ENCODE data around the gene FIS1.
"Not testable (repeated sequence)": the region's sequence is repeated elsewhere in the genome, so short reads cannot be mapped to it uniquely, and the experiment has no call there.

FIS1 gene

DNA sequence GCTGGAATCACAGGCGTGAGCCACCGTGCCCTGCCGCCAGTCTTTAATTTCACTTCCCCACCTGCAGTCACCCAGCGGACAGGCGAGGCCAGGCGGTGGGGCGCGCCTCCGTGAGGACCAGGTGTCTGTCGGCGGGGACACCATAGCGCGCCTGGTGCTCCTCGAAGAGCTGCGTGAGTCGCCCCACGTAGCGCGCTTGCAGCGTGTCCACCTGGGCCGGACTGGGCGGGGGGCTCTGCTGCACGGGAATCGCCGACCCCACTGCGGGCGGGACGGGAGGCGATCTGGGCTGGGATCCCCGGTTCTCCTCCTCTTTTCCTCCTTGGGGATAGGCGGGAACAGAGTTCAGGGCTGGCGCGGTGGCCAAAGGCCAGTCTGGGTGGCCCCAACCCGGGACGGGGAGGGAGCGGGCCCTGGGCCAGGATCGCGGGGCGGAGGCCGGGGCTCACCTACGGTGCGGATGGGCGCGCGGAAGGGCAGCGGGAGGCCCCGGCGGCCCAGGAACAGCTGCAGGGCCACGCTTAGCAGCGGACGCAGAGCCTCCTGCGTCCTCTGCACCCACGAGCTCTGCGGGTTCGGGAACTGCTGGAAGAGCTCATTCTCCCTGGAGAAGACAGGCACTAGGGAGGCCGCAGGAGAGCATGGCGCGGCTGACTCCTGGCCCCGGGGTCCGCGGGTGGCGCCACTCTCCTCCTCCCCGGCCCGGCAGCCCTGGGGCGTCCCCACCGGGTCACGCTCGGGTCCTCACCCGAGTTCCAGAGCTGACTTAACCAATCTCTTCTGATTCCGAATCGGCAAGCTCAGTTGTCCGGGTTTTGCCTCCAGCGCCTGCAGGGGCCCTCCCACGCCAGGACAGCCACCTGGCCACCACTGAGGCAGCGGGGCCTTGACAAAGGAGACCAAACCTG, 42.9 kb downstream of the FIS1 start:
- no peak for DNase-seq

DNA sequence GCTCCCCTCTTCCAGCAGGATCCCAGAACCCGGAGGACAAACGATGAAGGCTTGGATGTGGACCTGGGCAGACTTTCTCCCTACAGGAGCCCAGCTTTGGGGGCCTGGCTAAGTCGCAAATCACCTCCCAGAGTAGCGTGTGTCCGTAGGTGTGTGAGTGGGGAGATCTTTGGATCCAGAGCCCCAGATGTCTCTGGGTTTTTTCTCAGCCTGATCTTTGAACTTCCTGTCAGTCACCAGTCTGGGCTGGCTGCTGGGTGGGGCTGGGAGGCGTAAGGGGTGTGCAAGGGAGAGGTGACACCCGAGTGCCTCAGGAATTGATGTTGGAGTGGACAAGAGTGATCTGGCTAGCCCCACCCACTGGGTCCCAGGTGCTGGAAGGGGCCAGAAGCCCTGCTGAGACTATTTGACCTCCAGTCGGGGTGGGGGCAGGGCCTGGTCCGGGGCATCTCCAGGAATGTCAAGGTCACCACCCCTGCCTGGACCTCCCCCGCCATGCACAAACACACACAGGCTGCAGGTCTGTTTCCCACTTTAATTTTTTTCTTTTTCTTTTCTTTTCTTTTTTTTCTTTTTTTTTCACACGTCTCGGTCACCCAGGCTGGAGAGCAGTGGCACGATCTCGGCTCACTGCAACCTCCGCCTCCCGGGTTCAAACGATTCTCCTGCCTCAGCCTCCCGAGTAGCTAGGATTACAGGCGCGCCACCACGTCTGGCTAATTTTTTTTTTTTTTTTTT, 43.9 kb downstream of the FIS1 start, which contains the start of gene MOGAT3:
Gene MOGAT3 (minus strand): TSS at position 175 of the 738 bp plus-strand sequence. CDS start 182 bp downstream, outside the sequence.
- DNase-seq, result no peak

DNA sequence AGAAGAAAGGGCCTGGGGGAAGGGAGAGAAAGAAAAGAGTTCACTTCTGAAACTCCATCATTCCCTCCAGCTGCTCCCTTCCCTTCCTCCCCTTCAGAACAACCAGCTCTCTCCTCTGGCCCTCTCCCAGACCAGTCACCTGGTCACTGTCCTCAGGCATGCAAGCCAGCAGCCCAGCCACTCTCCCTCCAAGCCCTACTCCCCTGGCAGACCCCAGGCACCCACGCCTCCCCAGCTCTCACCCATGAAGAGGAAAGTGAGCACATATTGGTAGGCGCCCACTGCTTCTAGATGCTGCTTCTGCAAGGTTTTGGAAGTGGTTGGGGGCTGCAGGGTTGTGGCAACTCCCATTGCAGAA, 44.4 kb downstream of the FIS1 start:
- DNase-seq, result no peak

DNA sequence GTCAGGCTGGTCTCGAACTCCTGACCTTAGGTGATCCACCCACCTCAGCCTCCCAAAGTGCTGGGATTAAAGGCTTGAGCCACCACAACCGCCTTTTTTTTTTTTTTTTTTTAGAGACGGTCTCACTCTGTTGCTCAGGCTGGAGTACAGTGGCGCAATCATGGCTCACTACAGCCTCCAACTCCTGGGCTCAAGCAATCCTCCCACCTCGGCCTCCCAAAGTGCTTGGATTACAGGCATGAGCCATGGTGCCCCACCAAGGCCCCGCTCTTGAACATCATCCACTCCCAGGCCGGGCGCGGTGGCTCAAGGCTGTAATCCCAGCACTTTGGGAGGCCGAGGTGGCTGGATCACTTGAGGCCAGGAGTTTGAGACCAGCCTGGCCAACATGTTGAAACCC, 45.4 kb downstream of the FIS1 start:
- not testable (repeated sequence) for DNase-seq

DNA sequence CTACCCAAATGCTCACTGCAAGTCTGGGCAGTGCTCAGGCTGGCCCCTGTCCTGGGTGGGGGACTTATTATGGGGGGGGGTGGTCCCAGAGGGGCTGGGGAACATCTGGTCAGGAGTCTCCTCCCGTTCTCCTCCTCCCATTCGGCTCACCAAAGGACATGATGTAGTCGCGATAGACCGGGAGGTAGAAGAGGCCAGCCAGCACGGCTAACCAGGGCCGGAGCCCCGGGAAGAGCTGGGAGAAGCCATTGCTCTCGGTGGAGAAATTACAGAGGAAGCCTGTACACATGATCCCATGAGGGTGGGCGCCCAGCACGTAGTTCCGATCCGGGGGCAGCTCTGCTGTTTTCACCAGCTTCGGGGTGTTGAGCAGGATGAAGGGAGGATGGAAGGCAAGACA, 46.4 kb downstream of the FIS1 start:
- no peak for DNase-seq

DNA sequence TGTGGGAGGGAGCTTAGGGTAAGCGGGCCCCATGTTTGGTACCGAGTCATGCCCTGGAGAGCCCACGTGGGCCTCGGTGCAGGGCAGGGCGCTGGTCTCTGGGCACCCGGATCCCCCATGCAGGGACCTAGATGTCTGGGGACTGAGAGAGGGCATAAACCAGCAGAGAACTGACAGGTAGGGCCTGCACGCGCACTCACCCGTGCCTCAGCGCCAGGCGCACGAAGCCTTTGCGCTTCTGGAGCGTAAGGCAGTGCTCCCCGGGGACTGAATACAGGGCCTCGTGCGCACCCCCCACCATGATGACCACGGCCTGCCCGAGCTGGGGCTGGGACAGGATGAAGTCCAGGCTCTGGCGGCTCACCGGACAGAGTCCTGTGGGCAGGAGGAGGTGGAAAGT, 46.9 kb downstream of the FIS1 start:
- no peak for DNase-seq

DNA sequence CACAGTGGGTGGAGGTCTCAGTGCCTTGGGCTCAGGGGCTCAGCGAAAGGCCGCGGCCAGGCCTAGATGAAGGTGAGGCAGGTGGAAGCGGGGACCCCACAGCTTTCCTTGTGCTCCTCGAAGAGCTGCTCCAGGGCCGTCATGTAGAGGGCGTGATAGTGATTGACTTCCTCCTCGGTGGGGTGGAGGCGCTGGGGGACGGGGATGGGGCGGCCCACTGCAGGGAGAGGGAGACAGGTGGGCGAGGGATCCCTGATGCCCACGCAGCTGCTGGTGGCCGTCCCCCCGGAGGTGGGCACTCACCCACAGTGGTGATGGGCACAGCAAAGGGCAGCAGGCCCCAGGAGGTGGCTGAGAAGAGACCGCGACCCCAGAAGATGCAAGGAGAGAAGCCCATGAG, 49.0 kb downstream of the FIS1 start:
- no peak for DNase-seq
